RCC 7860 (cell line): ENCODE measurements around the gene ARF1.

ENCODE experiments used
- DNase-seq: peaks from one replicate; pipeline ENCODE4 v3.0.0-alpha.2; 2015; ENCODE audit warnings: low spot score
- FAIRE-seq: peaks from 2 replicates; lab custom pipeline; 2012; peaks lifted over from hg19 to GRCh38; lab: Jason Lieb, UNC

Gene ARF1

GRCh38 chr1:228114827-228115226, 32.3 kb downstream of the ARF1 start:
- DNase-seq (no peak), FAIRE-seq (no peak)

GRCh38 chr1:228117335-228117734, 34.8 kb downstream of the ARF1 start:
- FAIRE-seq, result no peak
- DNase-seq, result no peak

- DNase-seq, result no peak
- no peak for FAIRE-seq
These were observed 35.5 kb downstream of the ARF1 start for GRCh38 chr1:228118040-228118439.

- FAIRE-seq (no peak), DNase-seq (no peak)
These were observed 37.8 kb downstream of the ARF1 start for GRCh38 chr1:228120351-228120750.

GRCh38 chr1:228120857-228121489, 38.5 kb downstream of the ARF1 start:
- FAIRE-seq, result no peak
- DNase-seq, result no peak

- DNase-seq (no peak), FAIRE-seq (no peak)
These were observed 40.5 kb downstream of the ARF1 start for GRCh38 chr1:228122921-228123441.

GRCh38 chr1:228123505-228123904, 41.0 kb downstream of the ARF1 start:
- no peak for FAIRE-seq
- no peak for DNase-seq

GRCh38 chr1:228125185-228125584, 42.7 kb downstream of the ARF1 start:
- DNase-seq, result no peak
- no peak for FAIRE-seq

GRCh38 chr1:228131766-228132165, 49.3 kb downstream of the ARF1 start:
- no peak for FAIRE-seq
- DNase-seq, result no peak

GRCh38 chr1:228134591-228134990, 52.1 kb downstream of the ARF1 start:
- DNase-seq (no peak), FAIRE-seq (no peak)

- DNase-seq (no peak), FAIRE-seq (no peak)
These were observed 54.4 kb downstream of the ARF1 start for GRCh38 chr1:228136901-228137300.

- FAIRE-seq, result no peak
These were observed 57.0 kb downstream of the ARF1 start for GRCh38 chr1:228139406-228139930.

GRCh38 chr1:228139931-228140723, 57.6 kb downstream of the ARF1 start, which contains the start of gene GUK1:
TSS of gene GUK1 (plus strand) at chr1:228140279. CDS start at chr1:228140303, 24 bp downstream.
- FAIRE-seq, result peak; percentile 73
- peak; percentile 99 for DNase-seq

More at GRCh38 chr1:228139406-228139930, 57.0 kb downstream of the ARF1 start:
- no peak for DNase-seq

GRCh38 chr1:228140724-228141225, 58.3 kb downstream of the ARF1 start:
- DNase-seq (no peak), FAIRE-seq (no peak)

GRCh38 chr1:228141226-228142044, 58.9 kb downstream of the ARF1 start:
- peak; percentile 88 for DNase-seq
- FAIRE-seq, result peak; percentile 81

- no peak for FAIRE-seq
- no peak for DNase-seq
These were observed 59.7 kb downstream of the ARF1 start for GRCh38 chr1:228142155-228142691.

- DNase-seq (no peak), FAIRE-seq (no peak)
These were observed 60.2 kb downstream of the ARF1 start for GRCh38 chr1:228142701-228143136.

- DNase-seq (no peak), FAIRE-seq (no peak)
These were observed 61.1 kb downstream of the ARF1 start for GRCh38 chr1:228143480-228144192.

GRCh38 chr1:228144193-228144992, 61.9 kb downstream of the ARF1 start:
- FAIRE-seq, result no peak

More at GRCh38 chr1:228144193-228144992, 61.9 kb downstream of the ARF1 start:
- no peak for DNase-seq
